ENCODE results near the gene RBAK.
"Not testable (repeated sequence)": the region's sequence is repeated elsewhere in the genome, so short reads cannot be mapped to it uniquely, and the experiment has no call there.

RBAK gene

DNA sequence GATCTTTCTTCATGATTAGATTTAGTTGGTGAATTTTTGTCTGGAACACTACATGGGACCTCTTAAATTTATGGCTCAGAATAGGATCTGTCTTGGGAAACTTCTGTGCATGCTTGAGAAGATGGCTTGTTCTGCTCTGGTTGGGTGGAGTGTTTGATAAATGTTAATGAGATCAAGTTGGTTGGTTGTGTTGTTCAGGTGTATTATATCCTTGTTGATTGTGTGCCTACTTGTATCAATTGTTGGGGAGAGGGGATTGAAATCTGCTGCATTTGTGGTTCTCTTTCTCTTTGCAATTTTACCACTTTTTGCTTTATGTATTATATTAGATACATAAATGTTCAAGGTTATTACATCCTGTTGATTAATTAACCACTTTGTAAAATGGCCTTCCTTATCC is 6.1 kb downstream of the RBAK start:
- DNase-seq = not testable (repeated sequence)

DNA sequence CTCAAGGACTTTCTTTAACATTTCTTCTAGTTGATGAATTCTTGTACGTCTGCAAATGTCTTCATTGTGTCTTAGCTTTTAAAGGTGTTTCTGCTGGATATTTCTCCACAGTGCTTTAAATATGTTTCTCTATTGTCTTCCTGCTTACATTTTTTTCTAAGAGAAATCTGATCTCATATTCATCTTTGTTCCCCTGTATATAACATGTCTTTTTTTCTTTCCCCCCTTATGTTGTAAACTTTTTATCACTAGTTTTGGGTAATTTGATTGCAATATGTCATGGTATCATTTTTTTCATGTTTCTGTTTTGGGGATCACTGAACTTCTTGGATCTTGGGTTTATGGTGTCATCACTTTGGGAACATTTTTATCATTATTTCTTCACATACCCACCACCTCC is 7.5 kb downstream of the RBAK start:
- DNase-seq = no peak

DNA sequence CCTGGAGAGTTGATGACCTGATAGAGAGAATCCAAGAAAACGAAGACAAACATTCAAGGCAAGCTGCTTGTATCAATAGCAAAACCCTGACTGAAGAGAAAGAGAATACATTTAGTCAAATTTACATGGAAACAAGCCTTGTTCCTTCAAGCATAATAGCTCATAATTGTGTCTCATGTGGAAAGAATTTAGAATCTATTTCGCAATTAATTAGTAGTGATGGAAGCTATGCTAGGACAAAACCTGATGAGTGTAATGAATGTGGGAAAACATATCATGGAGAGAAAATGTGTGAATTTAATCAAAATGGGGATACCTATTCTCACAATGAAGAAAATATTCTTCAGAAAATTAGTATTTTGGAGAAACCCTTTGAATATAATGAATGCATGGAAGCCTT is 18.0 kb downstream of the RBAK start:
- DNase-seq = no peak

DNA sequence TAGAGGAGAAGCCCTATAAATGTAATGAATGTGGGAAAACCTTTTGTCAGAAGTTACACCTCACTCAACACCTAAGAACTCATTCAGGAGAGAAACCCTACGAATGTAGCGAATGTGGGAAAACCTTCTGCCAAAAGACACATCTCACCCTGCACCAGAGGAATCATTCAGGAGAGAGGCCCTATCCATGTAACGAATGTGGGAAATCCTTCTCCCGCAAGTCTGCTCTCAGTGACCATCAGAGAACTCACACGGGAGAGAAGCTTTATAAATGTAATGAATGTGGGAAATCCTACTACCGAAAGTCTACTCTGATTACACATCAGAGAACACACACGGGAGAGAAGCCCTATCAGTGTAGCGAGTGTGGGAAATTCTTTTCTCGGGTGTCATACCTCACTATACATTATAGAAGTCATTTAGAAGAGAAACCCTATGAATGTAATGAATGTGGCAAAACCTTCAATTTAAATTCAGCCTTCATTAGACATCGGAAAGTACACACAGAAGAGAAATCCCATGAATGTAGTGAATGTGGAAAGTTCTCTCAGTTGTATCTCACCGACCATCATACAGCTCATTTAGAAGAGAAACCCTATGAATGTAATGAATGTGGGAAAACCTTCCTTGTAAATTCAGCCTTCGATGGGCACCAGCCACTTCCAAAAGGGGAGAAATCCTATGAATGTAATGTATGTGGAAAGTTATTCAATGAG is 18.9 kb downstream of the RBAK start:
- DNase-seq = no peak

DNA sequence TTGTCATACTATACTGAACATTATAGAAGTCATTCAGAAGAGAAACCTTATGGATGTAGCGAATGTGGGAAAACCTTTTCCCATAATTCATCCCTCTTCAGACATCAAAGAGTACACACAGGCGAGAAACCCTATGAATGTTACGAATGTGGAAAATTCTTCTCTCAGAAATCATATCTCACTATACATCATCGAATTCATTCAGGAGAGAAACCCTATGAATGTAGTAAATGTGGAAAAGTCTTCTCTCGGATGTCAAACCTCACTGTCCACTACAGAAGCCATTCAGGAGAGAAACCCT is 19.4 kb downstream of the RBAK start:
- no peak for DNase-seq

DNA sequence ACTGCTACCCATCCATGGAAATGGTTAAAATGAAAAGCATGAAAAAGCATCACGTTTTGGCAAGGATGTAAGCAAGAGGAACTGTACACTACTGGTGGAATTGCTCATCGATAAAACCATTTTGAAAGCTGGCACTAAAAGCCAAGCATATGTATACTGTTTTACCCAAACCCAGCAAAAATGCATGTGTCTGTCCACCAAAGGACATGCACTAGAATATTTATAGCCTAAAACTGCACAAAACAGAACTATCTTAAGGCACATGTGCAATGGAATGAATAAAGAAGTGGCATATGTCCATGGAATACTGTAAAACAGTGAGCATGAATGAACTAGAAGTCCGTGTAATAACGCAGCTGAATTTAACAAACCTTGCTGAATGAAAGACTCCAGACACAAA is 22.9 kb downstream of the RBAK start:
- no peak for DNase-seq

DNA sequence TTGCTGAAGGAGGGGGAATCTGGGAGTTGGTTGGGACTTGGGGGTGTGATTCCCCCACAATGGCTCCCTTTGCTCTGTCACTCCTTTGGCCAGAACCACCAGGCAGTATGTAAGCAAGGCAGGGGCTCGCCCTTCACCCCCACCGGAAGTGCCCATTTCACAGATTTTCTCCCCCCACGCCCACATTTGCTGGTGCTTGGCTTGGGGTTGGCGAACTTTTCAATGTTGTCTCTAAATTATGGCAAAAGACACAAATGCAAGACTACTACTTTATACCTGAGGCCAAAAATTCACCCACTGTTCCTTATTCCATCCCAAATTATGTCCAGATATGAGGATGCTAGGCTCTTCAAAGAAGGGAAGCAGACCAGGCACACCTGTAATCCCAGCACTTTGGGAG is 24.5 kb downstream of the RBAK start:
- no peak for DNase-seq

DNA sequence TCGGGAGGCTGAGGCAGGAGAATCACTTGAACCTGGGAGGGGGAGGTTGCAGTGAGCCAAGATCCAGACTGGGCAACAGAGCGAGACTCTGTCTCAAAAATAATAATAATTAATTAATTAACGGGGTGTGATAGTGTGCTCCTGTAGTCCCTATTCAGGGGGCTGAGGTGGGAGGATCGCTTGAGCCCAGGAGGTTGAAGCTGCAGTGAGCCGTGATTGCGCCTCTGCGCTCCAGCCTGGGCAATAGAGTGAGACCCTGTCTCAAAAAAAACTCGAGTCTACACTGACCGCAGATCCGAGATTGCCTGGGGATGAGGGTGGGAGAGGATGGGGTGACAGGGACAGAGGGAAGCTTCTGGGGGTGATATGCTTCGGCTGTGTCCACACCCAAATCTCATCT is 29.5 kb downstream of the RBAK start:
- DNase-seq = not testable (repeated sequence)

DNA sequence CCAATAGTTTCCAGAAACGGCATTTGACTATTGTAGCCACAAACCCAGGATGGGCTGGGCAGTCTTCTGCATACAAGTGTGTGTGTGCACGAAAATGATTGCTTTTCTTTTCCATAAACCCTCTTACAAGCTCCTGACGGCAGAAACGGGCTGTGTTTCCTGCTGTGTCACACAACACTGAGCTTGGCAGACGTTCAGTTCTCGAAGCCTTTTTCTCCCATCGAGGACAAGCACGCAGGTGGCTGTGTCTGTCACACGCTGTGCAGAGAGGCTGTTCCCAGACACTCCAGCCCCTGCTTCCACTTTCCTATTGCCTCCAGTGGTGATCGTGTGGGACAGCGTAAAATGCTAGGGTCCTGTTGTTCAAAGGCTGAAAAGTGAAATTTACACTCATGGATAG is 32.1 kb downstream of the RBAK start:
- DNase-seq = no peak

DNA sequence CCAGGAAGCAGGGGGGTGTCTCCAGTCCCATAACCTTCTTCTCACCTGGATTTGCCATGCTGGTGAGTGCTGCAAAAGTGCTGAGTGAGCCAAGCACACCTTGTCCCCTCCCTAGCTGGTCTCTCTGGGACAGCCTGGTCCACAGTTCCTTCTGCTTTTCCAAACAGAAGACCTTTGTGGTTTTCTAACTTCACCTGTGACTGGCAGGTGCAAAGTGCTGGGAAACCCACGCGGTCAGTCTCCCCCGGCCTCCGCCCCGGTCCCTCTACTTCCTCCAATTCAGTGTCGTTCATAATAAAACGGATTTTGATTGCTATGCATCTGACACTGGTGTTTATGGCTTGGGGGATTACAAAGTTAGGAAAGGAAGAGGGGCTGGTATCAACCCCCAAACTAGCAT is 37.1 kb downstream of the RBAK start:
- no peak for DNase-seq

DNA sequence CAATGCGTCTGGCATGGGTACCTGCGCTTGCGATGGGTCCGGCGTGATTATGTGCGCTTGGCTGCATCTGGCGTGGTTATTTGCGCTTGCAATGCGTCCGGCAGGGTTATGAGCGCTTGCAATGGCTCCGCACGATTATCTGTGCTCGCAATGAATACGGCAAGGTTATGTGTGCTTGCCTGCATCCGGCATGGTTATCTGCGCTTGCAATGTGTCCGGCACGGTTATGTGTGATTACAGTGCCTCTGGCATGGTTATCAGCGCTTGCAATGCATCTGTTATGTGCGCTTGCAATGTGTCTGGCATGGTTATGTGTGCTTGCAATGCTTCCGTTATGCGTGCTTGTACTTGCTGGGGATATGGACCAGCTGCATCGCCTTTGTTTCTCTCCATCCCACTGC is 37.7 kb downstream of the RBAK start:
- no peak for DNase-seq

DNA sequence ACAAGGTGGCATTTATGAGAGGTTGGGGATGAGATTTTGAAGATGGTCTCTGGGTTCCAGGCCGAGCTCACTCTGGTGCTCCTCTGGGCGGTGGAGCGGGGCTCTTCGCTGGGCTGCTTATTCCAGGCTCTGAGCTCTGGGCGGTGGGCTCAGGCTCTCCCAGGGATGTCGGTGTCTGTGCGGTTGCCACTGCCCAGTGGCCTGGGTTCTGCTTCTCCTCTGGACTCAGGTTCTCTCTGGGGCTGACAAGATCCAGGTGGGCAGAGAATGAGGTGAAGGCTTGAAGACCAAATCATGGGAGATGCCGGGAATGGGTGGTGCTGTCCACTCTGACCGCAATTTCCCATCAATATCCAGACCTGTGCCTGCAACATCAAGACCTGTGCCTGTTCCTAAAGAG is 40.6 kb downstream of the RBAK start:
- DNase-seq = no peak

DNA sequence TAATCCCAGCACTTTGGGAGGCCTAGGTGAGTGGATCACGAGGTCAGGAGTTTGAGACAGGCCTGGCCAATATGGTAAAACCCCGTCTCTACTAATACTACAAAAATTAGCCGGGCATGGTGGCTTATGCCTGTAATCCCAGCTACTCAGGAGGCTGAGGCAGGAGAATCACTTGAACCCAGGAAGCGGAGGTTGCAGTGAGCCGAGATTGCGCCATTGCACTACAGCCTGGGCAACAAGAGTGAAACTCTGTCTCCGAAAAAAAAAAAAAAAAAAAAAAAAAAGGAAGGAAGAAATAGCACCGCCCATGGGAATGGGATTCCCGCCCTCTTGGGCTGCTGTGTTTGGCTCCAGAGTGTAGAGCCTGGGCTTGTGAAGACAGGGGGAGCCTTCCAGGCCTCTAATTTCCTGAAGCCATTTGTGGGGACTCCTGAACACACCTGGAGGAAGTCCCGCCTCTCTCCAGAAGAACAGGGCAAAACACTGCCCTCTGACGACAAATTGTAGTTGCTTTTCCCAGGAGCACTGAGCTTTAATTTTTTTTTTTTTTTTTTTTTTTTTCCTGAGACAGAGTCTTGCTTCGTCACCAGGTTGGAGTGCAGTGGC is 42.7 kb downstream of the RBAK start:
- not testable (repeated sequence) for DNase-seq

DNA sequence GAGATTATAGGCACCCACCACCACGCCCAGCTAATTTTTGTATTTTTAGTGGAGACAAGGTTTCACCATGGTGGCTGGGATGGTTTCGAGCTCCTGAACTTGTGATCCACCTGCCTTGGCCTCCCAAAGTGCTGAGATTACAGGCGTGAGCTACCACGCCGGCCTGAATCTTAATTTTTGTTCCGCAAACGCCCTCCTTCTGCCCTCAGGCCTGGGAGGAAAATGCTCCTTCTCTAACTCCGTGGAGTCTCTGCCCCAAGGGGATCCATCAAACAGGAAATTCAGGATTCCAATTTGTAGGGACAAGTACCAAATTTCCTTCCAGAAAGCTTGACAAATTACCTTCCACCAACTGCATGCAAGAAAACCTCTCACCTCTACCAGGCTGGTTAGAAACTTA is 43.2 kb downstream of the RBAK start:
- DNase-seq = no peak

DNA sequence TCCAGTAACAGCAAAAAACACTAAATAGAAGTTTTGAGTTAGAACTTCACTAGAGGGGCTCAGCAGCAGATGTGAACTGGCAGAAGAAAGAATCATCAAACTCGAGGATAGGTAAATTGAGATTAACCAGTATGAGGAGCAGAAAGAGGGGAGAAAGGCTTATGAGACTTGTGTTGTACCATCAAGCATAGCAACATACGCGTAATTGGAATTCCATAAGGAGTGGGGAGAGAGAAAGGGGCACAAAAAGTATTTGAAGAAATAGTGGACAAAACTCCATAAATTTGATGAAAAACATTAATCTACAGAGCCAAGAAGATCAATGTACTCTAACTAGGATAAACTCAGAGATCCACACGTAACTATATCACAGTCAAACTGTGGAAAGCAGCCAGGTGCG is 48.3 kb downstream of the RBAK start:
- no peak for DNase-seq

DNA sequence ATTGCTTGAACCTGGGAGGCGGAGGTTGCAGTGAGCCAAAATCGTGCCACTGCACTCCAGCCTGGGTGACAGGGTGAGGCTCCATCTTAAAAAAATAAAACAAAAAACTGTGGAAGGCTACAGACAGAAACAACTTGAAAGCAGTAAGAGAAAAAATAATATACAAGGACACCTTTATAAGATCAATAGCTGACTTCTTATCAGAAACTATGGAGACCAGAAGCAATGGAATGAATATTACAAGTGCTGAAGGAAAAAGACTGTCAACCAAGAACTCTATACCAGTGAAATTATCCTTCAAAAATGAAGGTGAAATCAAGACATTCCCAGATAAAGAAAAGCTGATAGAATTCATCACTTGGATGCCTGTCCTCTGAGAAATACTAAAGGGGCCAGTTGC is 49.0 kb downstream of the RBAK start:
- no peak for DNase-seq

DNA sequence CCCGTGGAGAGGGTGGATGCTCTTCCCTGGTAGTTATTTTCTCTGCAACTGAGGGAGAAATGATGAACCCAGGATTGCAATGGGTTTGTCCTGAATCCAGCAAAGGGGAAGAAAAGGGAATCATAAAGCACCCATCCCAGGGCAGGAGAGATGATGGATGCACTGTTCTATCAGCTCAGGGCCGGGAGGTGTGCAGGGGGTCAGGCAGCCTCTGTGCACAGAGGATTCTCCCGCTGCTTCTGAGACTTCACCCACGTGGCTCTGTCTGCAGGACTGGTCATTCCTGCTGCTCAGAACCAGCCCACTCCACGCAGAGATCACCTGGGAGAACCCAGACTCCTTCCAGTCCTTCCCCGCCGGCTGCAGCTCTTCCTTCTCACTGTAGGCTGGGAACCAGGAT is 70.7 kb downstream of the RBAK start:
- DNase-seq = no peak

DNA sequence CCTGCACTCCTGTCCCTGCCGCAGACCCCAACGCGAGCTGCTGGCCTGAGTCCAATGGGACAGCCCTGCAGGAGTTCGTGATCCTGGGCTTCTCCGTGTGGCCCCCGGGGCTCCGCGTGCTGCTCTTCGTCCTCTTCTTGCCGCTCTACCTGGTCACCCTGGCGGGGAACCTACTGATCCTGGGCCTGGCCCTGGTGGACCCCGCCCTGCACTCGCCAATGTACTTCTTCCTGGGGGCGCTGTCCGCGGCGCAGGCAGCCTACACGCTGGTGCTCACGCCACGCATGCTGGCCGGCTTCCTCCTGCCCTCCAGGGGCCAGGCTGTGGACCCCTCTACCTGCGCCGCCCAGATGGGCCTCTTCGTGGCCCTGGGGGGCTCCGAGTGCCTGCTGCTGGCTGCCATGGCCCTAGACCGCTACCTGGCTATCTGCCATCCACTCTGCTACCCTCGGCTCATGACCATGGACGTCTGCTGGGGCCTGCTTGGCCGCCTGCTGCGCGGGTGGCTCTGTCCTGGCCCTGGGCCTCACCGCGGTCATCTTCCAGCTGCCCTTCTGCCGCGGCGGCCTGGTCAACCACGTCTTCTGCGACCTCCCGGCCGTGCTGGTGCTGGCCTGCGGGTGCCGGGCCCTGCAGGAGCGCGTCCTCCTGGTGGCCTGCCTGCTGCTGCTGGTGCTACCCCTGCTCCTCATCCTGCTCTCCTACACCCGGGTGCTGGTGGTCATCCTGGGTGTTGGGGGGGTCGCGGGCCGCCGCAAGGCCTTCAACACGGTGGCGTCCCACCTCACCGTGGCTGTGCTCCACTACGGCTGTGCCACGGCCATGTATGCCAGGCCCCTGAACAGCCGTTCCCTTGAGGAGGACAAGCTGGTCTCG is 71.7 kb downstream of the RBAK start:
- no peak for DNase-seq

Data from GOT3 (cell line).